ENCODE data around the gene SARS1. TPM values are rescaled to one million over a fixed set of nuclear protein-coding genes. Genes with fewer than 3 reads are reported as not detected.

The SARS1 gene
- total RNA-seq, 4 donors from 2014 or later: 164 to 264 (median 200) TPM

DNA sequence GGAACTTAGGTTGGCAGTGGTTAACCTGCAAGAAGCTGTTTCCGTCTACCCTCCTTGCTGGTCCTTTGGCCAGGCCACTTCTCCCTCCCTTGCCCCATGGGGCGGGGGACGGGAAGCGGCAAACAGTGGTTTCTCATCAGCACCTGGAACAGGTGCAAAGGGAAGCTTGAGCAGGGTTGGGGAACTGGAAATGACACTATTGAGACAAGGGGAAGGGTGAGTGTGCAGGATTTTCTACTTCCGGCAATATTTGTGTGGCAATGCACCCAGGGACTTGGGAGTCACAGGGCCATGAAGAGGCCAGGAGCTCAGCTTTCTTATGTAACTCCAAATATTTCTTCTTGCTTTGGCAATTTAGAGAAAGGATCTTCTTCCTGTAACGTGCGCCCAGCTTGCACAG, 29.0 kb upstream of the SARS1 start:
- intact Hi-C loops (cut with DNase I): no loop called here
- 78 to 92% methylated on average over 5 to 7 of the region's 7 CpGs for WGBS, 2 donors
- H3K4me3 ChIP-seq (replicated peaks in 1 of 3): no peak overlapping the region
- H3K9me3 ChIP-seq: no peaks in the 10 kb centered on the region
- peaks cover 13 to 37% of the 10 kb centered on the region in 2 donors for H3K4me1 ChIP-seq
- H3K27ac ChIP-seq: peak overlapping the region in 2 of 3 donors; percentile 18 to 82
- H3K27me3 ChIP-seq: no peaks in the 10 kb centered on the region
- TF ChIP-seq POLR2A (IDR thresholded peaks at IDR 0.05): no peak
- TF ChIP-seq, protein P1, sequence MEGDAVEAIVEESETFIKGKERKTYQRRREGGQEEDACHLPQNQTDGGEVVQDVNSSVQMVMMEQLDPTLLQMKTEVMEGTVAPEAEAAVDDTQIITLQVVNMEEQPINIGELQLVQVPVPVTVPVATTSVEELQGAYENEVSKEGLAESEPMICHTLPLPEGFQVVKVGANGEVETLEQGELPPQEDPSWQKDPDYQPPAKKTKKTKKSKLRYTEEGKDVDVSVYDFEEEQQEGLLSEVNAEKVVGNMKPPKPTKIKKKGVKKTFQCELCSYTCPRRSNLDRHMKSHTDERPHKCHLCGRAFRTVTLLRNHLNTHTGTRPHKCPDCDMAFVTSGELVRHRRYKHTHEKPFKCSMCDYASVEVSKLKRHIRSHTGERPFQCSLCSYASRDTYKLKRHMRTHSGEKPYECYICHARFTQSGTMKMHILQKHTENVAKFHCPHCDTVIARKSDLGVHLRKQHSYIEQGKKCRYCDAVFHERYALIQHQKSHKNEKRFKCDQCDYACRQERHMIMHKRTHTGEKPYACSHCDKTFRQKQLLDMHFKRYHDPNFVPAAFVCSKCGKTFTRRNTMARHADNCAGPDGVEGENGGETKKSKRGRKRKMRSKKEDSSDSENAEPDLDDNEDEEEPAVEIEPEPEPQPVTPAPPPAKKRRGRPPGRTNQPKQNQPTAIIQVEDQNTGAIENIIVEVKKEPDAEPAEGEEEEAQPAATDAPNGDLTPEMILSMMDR (IDR thresholded peaks at IDR 0.05): no peak
- H3K36me3 ChIP-seq: no peaks in the 10 kb centered on the region
- DNase-seq: peak in 1 of 2 donors; percentile 20

DNA sequence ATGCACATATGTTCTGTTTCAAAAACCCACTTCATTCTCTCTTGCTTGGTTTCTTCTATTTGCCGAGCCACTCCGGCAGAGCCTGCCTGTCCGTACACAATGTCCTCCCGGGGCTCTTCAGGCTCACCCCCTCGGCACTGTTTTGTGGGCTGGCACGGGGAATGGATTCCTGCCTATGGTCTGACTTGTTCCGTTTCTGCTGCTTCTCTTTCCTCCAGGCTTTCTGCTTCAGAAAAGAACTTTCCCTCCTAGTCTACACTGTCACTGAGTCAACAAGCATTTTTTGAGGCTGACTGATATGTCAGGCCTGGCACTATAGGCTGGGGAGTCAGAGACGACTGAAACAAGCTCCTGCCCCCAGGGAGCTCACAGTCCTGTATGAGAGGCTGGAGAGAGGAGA, 28.4 kb upstream of the SARS1 start:
- Histone ChIP-seq H3K36me3 (no peaks in the 10 kb centered on the region), H3K9me3 (no peaks in the 10 kb centered on the region), H3K27me3 (no peaks in the 10 kb centered on the region), H3K4me3 (replicated peaks in 1 of 3) (no peak overlapping the region), H3K4me1 (peaks cover 13 to 37% of the 10 kb centered on the region in 2 donors), H3K27ac (peak overlapping the region; percentile 18 to 82 (median 67))
- TF ChIP-seq POLR2A (IDR thresholded peaks at IDR 0.05): peak in 1 of 2 donors; percentile 19
- TF ChIP-seq, protein P1 (IDR thresholded peaks at IDR 0.05): no peak
- WGBS, 2 donors: 63 to 65% methylated on average over 8 of the region's 8 CpGs
- intact Hi-C loops (cut with DNase I): no loop called here
- peak; percentile 57 to 67 for DNase-seq

DNA sequence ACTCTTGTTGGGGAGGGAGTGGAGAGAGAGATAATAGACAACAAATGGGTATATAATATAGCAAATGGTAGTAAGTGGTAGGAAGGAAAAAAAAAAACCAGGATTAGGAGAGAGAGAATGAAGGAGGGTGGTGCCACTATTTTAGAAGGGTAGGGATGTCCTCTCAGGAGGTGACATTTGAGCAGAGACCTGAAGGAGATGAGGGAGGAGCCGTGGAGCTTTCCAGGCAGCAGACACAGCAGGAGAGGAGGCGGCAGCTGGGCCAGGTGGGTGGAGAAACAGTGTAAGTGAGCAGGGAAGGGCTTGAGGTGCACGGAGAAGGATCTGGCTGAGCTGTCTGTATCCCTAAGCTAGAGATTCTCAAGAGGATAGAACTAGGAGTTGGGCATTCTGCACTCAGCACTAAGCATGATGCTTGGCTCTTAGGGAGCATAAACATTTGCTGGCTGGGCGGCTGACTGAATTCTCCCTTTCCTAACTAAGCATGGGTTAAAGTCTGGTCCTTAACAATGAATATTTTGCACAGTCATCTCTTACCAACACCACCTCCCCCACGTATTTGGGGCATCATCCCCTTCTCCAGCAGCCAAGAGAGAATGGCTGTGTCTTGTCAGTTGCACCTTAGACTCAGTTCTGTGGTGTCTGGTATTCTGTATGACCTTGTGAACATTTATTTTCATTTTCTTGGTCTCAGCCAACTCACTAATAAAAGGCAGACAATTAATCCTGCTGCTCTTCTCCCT, 27.6 kb upstream of the SARS1 start:
- no peak for TF ChIP-seq POLR2A (IDR thresholded peaks at IDR 0.05)
- TF ChIP-seq, protein P1 (IDR thresholded peaks at IDR 0.05): no peak
- H3K27ac ChIP-seq: peak overlapping the region; percentile 18 to 82 (median 67)
- intact Hi-C loops (cut with DNase I): no loop called here
- DNase-seq: peak; percentile 69 to 76
- 37 to 51% methylated on average over 5 of the region's 5 CpGs for WGBS, 2 donors
- no peaks in the 10 kb centered on the region for H3K36me3 ChIP-seq
- no peaks in the 10 kb centered on the region for H3K9me3 ChIP-seq
- no peaks in the 10 kb centered on the region for H3K27me3 ChIP-seq
- H3K4me1 ChIP-seq: peaks cover 13 to 35% of the 10 kb centered on the region in 2 donors
- no peak overlapping the region for H3K4me3 ChIP-seq (replicated peaks in 1 of 3)

DNA sequence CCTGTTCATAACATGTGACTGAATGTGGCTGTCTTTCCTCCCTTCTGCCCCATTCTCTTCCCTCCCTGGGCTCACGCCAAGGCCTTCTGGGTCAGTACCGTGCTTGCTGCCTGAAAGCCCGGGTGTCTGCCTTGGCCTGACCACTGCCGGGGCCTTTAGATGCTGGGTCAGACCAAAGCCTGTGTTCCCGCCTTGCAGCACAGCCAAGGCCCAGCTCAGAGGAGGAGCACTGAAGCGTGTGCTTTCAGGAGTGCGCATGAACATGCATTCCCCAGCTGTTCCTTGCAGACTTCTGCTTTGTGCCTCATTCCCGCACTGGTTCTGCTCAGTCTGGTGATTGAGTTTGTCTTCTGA, 27.0 kb upstream of the SARS1 start:
- WGBS, 2 donors: 18 to 33% methylated on average over 8 of the region's 8 CpGs
- H3K27ac ChIP-seq: peak overlapping the region; percentile 53 to 82 (median 67)
- DNase-seq: peak; percentile 77 to 80
- H3K9me3 ChIP-seq: no peaks in the 10 kb centered on the region
- no peaks in the 10 kb centered on the region for H3K36me3 ChIP-seq
- no peak overlapping the region for H3K4me3 ChIP-seq (replicated peaks in 1 of 3)
- no peaks in the 10 kb centered on the region for H3K27me3 ChIP-seq
- H3K4me1 ChIP-seq: peaks cover 13 to 30% of the 10 kb centered on the region in 2 donors
- intact Hi-C loops (cut with DNase I): no loop called here
- peak in 1 of 2 donors; percentile 39 for TF ChIP-seq POLR2A (IDR thresholded peaks at IDR 0.05)
- TF ChIP-seq, protein P1 (IDR thresholded peaks at IDR 0.05): no peak

DNA sequence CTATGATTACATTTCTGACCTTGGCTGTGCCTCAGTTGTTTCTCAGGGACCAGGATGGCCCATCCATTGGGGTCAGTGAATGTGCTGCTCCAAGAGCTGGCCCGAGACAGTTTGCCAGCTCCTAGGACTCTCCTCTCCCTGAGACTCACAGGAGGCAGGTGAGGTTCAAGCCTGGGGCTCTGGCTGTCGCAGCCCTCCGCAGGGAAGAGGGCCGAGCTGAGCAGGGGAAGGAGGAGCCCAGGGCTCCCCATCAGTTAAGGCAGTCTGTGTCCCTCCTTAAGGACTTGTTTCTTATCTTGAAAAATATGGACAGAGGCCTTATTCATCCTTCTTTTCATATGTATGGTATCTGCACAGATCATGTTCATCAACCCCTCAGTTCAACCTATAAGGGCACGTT, 26.6 kb upstream of the SARS1 start:
- TF ChIP-seq, protein P1 (IDR thresholded peaks at IDR 0.05): no peak
- no peak for TF ChIP-seq POLR2A (IDR thresholded peaks at IDR 0.05)
- intact Hi-C loops (cut with DNase I): no loop called here
- Histone ChIP-seq H3K27me3 (no peaks in the 10 kb centered on the region), H3K27ac (peak overlapping the region; percentile 53 to 82 (median 67)), H3K9me3 (no peaks in the 10 kb centered on the region), H3K36me3 (no peaks in the 10 kb centered on the region), H3K4me3 (replicated peaks in 1 of 3) (no peak overlapping the region), H3K4me1 (peaks cover 13 to 28% of the 10 kb centered on the region in 2 donors)
- DNase-seq: no peak
- 86 to 87% methylated on average over 5 of the region's 5 CpGs for WGBS, 2 donors

Measured in thyroid gland (tissue), 4 donors.